ENCODE results near the gene KLF13.

The KLF13 gene

GRCh38 chr15:31300981-31301672 lies 25.5 kb upstream of the KLF13 start:
- no peak for DNase-seq

- no peak for DNase-seq
Measured at GRCh38 chr15:31301673-31301990, 25.0 kb upstream of the KLF13 start.

- DNase-seq = no peak
Measured at GRCh38 chr15:31302029-31302657, 24.5 kb upstream of the KLF13 start.

- DNase-seq = no peak
Measured at GRCh38 chr15:31302778-31303725, 23.6 kb upstream of the KLF13 start.

GRCh38 chr15:31303726-31304648 lies 22.6 kb upstream of the KLF13 start:
- DNase-seq = no peak

GRCh38 chr15:31304751-31305365 lies 21.8 kb upstream of the KLF13 start:
- DNase-seq = no peak

- DNase-seq = no peak
Measured at GRCh38 chr15:31305375-31305774, 21.3 kb upstream of the KLF13 start.

- DNase-seq = no peak
Measured at GRCh38 chr15:31305796-31306425, 20.7 kb upstream of the KLF13 start.

- DNase-seq = peak; percentile 35
Measured at GRCh38 chr15:31306426-31307269, 20.0 kb upstream of the KLF13 start.

- DNase-seq = no peak
Measured at GRCh38 chr15:31307270-31308184, 19.1 kb upstream of the KLF13 start.

- DNase-seq = no peak
Measured at GRCh38 chr15:31308185-31308639, 18.4 kb upstream of the KLF13 start.

GRCh38 chr15:31309893-31310606 lies 16.6 kb upstream of the KLF13 start:
- no peak for DNase-seq

GRCh38 chr15:31311735-31312619 lies 14.7 kb upstream of the KLF13 start:
- DNase-seq = no peak

- no peak for DNase-seq
Measured at GRCh38 chr15:31313223-31313622, 13.4 kb upstream of the KLF13 start.

- DNase-seq = no peak
Measured at GRCh38 chr15:31314380-31314779, 12.3 kb upstream of the KLF13 start.

- no peak for DNase-seq
Measured at GRCh38 chr15:31316135-31316795, 10.4 kb upstream of the KLF13 start.

GRCh38 chr15:31317017-31317416 lies 9.6 kb upstream of the KLF13 start:
- DNase-seq = no peak

Measured in NCI-H510A treated with DMSO at 0.1 percent for 48 hours (cell line).